ENCODE results near the gene SPDYE5.
"Not testable (repeated sequence)": the region's sequence is repeated elsewhere in the genome, so short reads cannot be mapped to it uniquely, and the experiment has no call there.

Gene SPDYE5

GRCh38 chr7:75492020-75492419 is at the start of gene SPDYE5:
Gene SPDYE5, plus strand, starts transcription at chr7:75492320. Its CDS starts 1,728 bp downstream, at chr7:75494048.
- not testable (repeated sequence) for DNase-seq (ENCODE audit: low read depth in 2 of 2)

- DNase-seq (ENCODE audit: low read depth in 2 of 2): not testable (repeated sequence)
Observed at GRCh38 chr7:75442465-75443111, 49.5 kb upstream of the SPDYE5 start.

GRCh38 chr7:75449946-75450345 is 42.2 kb upstream of the SPDYE5 start:
- DNase-seq (ENCODE audit: low read depth in 2 of 2): not testable (repeated sequence)

GRCh38 chr7:75452494-75452955 is 39.6 kb upstream of the SPDYE5 start:
- not testable (repeated sequence) for DNase-seq (ENCODE audit: low read depth in 2 of 2)

GRCh38 chr7:75456403-75456802 is 35.7 kb upstream of the SPDYE5 start:
- not testable (repeated sequence) for DNase-seq (ENCODE audit: low read depth in 2 of 2)

- not testable (repeated sequence) for DNase-seq (ENCODE audit: low read depth in 2 of 2)
Observed at GRCh38 chr7:75458034-75458433, 34.1 kb upstream of the SPDYE5 start.

- not testable (repeated sequence) for DNase-seq (ENCODE audit: low read depth in 2 of 2)
Observed at GRCh38 chr7:75460541-75460940, 31.6 kb upstream of the SPDYE5 start.

GRCh38 chr7:75470166-75470565 is 22.0 kb upstream of the SPDYE5 start:
- DNase-seq (ENCODE audit: low read depth in 2 of 2): not testable (repeated sequence)

- DNase-seq (ENCODE audit: low read depth in 2 of 2): not testable (repeated sequence)
Observed at GRCh38 chr7:75477457-75477856, 14.7 kb upstream of the SPDYE5 start.

GRCh38 chr7:75480313-75480712 is 11.8 kb upstream of the SPDYE5 start:
- not testable (repeated sequence) for DNase-seq (ENCODE audit: low read depth in 2 of 2)

GRCh38 chr7:75485355-75485978 is 6.7 kb upstream of the SPDYE5 start:
- DNase-seq (ENCODE audit: low read depth in 2 of 2): not testable (repeated sequence)

GRCh38 chr7:75485979-75486643 is 6.0 kb upstream of the SPDYE5 start, which contains the start of gene POM121C:
Gene POM121C, minus strand, starts transcription at chr7:75486299. Its CDS starts 44,803 bp downstream, at chr7:75441496.
- DNase-seq (ENCODE audit: low read depth in 2 of 2): peak; percentile 60 to 69

- DNase-seq (ENCODE audit: low read depth in 2 of 2): not testable (repeated sequence)
Observed at GRCh38 chr7:75509033-75509432, 16.9 kb downstream of the SPDYE5 start.

GRCh38 chr7:75518842-75519241 is 26.7 kb downstream of the SPDYE5 start:
- not testable (repeated sequence) for DNase-seq (ENCODE audit: low read depth in 2 of 2)

GRCh38 chr7:75521727-75522126 is 29.6 kb downstream of the SPDYE5 start:
- not testable (repeated sequence) for DNase-seq (ENCODE audit: low read depth in 2 of 2)

GRCh38 chr7:75527224-75527722 is 35.2 kb downstream of the SPDYE5 start:
- DNase-seq (ENCODE audit: low read depth in 2 of 2): not testable (repeated sequence)

GRCh38 chr7:75531359-75531821 is 39.3 kb downstream of the SPDYE5 start:
- no peak for DNase-seq (ENCODE audit: low read depth in 2 of 2)

GRCh38 chr7:75532639-75533038 is 40.5 kb downstream of the SPDYE5 start:
- no peak for DNase-seq (ENCODE audit: low read depth in 2 of 2)

- DNase-seq (ENCODE audit: low read depth in 2 of 2): no peak
Observed at GRCh38 chr7:75533926-75534325, 41.8 kb downstream of the SPDYE5 start.

GRCh38 chr7:75534727-75535307 is 42.7 kb downstream of the SPDYE5 start:
- DNase-seq (ENCODE audit: low read depth in 2 of 2): no peak

- no peak for DNase-seq (ENCODE audit: low read depth in 2 of 2)
Observed at GRCh38 chr7:75536491-75536890, 44.4 kb downstream of the SPDYE5 start.
